ENCODE results near the gene ACVRL1. TPM values are rescaled to one million over a fixed set of nuclear protein-coding genes. Genes with fewer than 3 reads are reported as not detected.

The ACVRL1 gene
- total RNA-seq, 1 experiment from 2014 or later, result 0.98 TPM

DNA sequence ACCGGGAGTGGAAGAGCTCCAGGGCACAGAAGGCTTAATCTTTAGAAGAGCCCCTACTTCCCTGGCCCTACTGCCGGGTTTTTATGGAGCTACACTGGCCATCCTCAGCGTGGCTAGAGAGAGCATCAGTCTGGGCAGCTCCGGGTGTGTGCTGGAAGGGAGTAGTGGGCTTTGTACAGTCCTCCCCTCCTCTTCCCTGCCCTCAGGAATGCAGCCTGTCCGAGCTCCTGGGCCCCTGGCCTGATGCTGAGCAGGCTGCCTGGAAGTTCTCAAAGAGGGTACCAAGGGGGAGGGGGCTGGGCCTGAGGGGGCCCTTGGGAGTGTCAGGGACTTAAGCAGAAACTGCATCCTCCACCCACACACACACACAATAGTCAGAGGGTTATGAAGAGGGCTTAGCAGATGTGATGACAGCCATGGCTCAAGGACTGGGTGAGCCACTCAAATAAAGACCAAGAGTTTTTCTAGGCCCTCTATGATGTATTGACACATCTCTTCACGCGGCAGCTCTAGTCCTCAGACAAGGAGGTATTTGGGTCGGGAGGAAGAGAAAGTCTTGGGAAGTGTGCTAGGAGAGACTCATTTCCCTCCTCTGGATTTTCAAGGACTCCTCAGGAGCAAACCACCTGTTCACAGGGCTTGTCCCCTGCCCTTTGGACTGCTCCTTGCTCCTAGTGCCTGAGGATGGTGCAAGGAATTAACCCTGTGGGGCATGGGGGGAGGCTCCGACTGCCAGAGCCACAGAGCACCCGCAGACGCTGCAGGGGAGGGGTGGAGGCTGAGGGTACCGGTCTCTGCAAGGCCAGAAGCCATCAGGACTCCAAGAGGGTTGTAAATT is 42.3 kb upstream of the ACVRL1 start:
- Mint-ChIP-seq H3K36me3 (no peaks in the 10 kb centered on the region), H3K4me1 (peaks cover 58% of the 10 kb centered on the region), H3K27ac (no peak overlapping the region), H3K9me3 (no peaks in the 10 kb centered on the region), H3K4me3 (peak overlapping the region; percentile 80), H3K27me3 (ENCODE audit: low read depth) (peaks cover 71% of the 10 kb centered on the region)
- ATAC-seq, result no peak
- TF ChIP-seq, protein P1, sequence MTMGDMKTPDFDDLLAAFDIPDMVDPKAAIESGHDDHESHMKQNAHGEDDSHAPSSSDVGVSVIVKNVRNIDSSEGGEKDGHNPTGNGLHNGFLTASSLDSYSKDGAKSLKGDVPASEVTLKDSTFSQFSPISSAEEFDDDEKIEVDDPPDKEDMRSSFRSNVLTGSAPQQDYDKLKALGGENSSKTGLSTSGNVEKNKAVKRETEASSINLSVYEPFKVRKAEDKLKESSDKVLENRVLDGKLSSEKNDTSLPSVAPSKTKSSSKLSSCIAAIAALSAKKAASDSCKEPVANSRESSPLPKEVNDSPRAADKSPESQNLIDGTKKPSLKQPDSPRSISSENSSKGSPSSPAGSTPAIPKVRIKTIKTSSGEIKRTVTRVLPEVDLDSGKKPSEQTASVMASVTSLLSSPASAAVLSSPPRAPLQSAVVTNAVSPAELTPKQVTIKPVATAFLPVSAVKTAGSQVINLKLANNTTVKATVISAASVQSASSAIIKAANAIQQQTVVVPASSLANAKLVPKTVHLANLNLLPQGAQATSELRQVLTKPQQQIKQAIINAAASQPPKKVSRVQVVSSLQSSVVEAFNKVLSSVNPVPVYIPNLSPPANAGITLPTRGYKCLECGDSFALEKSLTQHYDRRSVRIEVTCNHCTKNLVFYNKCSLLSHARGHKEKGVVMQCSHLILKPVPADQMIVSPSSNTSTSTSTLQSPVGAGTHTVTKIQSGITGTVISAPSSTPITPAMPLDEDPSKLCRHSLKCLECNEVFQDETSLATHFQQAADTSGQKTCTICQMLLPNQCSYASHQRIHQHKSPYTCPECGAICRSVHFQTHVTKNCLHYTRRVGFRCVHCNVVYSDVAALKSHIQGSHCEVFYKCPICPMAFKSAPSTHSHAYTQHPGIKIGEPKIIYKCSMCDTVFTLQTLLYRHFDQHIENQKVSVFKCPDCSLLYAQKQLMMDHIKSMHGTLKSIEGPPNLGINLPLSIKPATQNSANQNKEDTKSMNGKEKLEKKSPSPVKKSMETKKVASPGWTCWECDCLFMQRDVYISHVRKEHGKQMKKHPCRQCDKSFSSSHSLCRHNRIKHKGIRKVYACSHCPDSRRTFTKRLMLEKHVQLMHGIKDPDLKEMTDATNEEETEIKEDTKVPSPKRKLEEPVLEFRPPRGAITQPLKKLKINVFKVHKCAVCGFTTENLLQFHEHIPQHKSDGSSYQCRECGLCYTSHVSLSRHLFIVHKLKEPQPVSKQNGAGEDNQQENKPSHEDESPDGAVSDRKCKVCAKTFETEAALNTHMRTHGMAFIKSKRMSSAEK (CRISPR knock-in tag; IDR thresholded peaks at IDR 0.05; ENCODE audit: borderline replicate concordance), result no peak
- TF ChIP-seq NR1H2 (CRISPR knock-in tag; IDR thresholded peaks at IDR 0.05) (no peak), ZBTB21 (CRISPR knock-in tag; IDR thresholded peaks at IDR 0.05; ENCODE audit: borderline replicate concordance) (no peak), ZNF416 (CRISPR knock-in tag; IDR thresholded peaks at IDR 0.05) (no peak), ZNF121 (CRISPR knock-in tag; IDR thresholded peaks at IDR 0.05) (no peak), JAZF1 (CRISPR knock-in tag; IDR thresholded peaks at IDR 0.05) (no peak)
- TF ChIP-seq, protein P2, sequence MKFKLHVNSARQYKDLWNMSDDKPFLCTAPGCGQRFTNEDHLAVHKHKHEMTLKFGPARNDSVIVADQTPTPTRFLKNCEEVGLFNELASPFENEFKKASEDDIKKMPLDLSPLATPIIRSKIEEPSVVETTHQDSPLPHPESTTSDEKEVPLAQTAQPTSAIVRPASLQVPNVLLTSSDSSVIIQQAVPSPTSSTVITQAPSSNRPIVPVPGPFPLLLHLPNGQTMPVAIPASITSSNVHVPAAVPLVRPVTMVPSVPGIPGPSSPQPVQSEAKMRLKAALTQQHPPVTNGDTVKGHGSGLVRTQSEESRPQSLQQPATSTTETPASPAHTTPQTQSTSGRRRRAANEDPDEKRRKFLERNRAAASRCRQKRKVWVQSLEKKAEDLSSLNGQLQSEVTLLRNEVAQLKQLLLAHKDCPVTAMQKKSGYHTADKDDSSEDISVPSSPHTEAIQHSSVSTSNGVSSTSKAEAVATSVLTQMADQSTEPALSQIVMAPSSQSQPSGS (CRISPR knock-in tag; IDR thresholded peaks at IDR 0.05; ENCODE audit: borderline replicate concordance, low read depth), result no peak
- TF ChIP-seq, protein P3, sequence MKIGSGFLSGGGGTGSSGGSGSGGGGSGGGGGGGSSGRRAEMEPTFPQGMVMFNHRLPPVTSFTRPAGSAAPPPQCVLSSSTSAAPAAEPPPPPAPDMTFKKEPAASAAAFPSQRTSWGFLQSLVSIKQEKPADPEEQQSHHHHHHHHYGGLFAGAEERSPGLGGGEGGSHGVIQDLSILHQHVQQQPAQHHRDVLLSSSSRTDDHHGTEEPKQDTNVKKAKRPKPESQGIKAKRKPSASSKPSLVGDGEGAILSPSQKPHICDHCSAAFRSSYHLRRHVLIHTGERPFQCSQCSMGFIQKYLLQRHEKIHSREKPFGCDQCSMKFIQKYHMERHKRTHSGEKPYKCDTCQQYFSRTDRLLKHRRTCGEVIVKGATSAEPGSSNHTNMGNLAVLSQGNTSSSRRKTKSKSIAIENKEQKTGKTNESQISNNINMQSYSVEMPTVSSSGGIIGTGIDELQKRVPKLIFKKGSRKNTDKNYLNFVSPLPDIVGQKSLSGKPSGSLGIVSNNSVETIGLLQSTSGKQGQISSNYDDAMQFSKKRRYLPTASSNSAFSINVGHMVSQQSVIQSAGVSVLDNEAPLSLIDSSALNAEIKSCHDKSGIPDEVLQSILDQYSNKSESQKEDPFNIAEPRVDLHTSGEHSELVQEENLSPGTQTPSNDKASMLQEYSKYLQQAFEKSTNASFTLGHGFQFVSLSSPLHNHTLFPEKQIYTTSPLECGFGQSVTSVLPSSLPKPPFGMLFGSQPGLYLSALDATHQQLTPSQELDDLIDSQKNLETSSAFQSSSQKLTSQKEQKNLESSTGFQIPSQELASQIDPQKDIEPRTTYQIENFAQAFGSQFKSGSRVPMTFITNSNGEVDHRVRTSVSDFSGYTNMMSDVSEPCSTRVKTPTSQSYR (CRISPR knock-in tag; IDR thresholded peaks at IDR 0.05), result no peak
- TF ChIP-seq, protein P4, sequence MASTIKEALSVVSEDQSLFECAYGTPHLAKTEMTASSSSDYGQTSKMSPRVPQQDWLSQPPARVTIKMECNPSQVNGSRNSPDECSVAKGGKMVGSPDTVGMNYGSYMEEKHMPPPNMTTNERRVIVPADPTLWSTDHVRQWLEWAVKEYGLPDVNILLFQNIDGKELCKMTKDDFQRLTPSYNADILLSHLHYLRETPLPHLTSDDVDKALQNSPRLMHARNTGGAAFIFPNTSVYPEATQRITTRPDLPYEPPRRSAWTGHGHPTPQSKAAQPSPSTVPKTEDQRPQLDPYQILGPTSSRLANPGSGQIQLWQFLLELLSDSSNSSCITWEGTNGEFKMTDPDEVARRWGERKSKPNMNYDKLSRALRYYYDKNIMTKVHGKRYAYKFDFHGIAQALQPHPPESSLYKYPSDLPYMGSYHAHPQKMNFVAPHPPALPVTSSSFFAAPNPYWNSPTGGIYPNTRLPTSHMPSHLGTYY (CRISPR knock-in tag; IDR thresholded peaks at IDR 0.05), result no peak
- TF ChIP-seq, protein P5, sequence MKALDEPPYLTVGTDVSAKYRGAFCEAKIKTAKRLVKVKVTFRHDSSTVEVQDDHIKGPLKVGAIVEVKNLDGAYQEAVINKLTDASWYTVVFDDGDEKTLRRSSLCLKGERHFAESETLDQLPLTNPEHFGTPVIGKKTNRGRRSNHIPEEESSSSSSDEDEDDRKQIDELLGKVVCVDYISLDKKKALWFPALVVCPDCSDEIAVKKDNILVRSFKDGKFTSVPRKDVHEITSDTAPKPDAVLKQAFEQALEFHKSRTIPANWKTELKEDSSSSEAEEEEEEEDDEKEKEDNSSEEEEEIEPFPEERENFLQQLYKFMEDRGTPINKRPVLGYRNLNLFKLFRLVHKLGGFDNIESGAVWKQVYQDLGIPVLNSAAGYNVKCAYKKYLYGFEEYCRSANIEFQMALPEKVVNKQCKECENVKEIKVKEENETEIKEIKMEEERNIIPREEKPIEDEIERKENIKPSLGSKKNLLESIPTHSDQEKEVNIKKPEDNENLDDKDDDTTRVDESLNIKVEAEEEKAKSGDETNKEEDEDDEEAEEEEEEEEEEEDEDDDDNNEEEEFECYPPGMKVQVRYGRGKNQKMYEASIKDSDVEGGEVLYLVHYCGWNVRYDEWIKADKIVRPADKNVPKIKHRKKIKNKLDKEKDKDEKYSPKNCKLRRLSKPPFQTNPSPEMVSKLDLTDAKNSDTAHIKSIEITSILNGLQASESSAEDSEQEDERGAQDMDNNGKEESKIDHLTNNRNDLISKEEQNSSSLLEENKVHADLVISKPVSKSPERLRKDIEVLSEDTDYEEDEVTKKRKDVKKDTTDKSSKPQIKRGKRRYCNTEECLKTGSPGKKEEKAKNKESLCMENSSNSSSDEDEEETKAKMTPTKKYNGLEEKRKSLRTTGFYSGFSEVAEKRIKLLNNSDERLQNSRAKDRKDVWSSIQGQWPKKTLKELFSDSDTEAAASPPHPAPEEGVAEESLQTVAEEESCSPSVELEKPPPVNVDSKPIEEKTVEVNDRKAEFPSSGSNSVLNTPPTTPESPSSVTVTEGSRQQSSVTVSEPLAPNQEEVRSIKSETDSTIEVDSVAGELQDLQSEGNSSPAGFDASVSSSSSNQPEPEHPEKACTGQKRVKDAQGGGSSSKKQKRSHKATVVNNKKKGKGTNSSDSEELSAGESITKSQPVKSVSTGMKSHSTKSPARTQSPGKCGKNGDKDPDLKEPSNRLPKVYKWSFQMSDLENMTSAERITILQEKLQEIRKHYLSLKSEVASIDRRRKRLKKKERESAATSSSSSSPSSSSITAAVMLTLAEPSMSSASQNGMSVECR (CRISPR knock-in tag; IDR thresholded peaks at IDR 0.05; ENCODE audit: borderline replicate concordance), result no peak
- ChIA-PET POLR2A (interaction anchor here (0.8 to 1.6 kb wide), 8 partner anchors 9 to 47 kb away, joined by 3 to 7 read pairs (median 3); no protein-coding TSS in a partner anchor), CTCF (interaction anchor here (0.7 to 6.4 kb wide), 32 partner anchors 9 to 446 kb away, joined by 3 to 126 read pairs (median 6); partner anchors contain the start of genes ANKRD33 and FIGNL2)
- no peak for DNase-seq (ENCODE audit: low spot score)

Measured in WTC11 (cell line).